BE2C (cell line): ENCODE measurements around the gene ZNF747.

Source experiments
- DNase-seq: peaks from one replicate; pipeline ENCODE4 v3.0.0-alpha.2; 2020
- H3K27me3 ChIP-seq: fragments of 250-450 bp; sonication (Bioruptor Pico); 2 replicates; pipeline ENCODE4 v1.5.1; 2020; ENCODE audit warnings: mild to moderate bottlenecking
- H3K36me3 ChIP-seq: fragments of 250-450 bp; sonication (Bioruptor Pico); 2 replicates; pipeline ENCODE4 v1.5.1; 2020; ENCODE audit warnings: mild to moderate bottlenecking
- H3K4me1 ChIP-seq: fragments of 250-450 bp; sonication (Bioruptor Pico); 2 replicates; pipeline ENCODE4 v1.5.1; 2020
- H3K4me3 ChIP-seq: 2 replicates; pipeline ENCODE4 v1.5.1; 2011; ENCODE audit warnings: low read depth, low read length
- H3K9me3 ChIP-seq: fragments of 250-450 bp; sonication (Bioruptor Pico); 2 replicates; pipeline ENCODE4 v1.5.1; 2020
- CTCF ChIP-seq: IDR thresholded peaks from 2 replicates; pipeline ENCODE4 v1.5.1; 2012; ENCODE audit warnings: mild to moderate bottlenecking, low read depth, low read length

The ZNF747 gene

GRCh38 chr16:30566531-30566930 lies 31.9 kb upstream of the ZNF747 start:
- Histone ChIP-seq H3K4me3 (no peak overlapping the region), H3K27me3 (no peaks in the 10 kb centered on the region), H3K4me1 (no peaks in the 10 kb centered on the region), H3K36me3 (no peaks in the 10 kb centered on the region), H3K9me3 (no peaks in the 10 kb centered on the region)
- TF ChIP-seq CTCF: no peak
- no peak for DNase-seq

GRCh38 chr16:30565984-30566383 lies 31.3 kb upstream of the ZNF747 start:
- no peak for DNase-seq
- no peak overlapping the region for H3K4me3 ChIP-seq
- no peaks in the 10 kb centered on the region for H3K27me3 ChIP-seq
- no peak for TF ChIP-seq CTCF
- no peaks in the 10 kb centered on the region for H3K9me3 ChIP-seq
- H3K36me3 ChIP-seq: no peaks in the 10 kb centered on the region
- H3K4me1 ChIP-seq: no peaks in the 10 kb centered on the region

- Histone ChIP-seq H3K36me3 (no peaks in the 10 kb centered on the region), H3K9me3 (no peaks in the 10 kb centered on the region), H3K27me3 (no peaks in the 10 kb centered on the region), H3K4me1 (no peaks in the 10 kb centered on the region), H3K4me3 (no peak overlapping the region)
- no peak for DNase-seq
- no peak for TF ChIP-seq CTCF
Measured at GRCh38 chr16:30565526-30565925, 30.9 kb upstream of the ZNF747 start.

- no peak for TF ChIP-seq CTCF
Measured at GRCh38 chr16:30562021-30562420, 27.4 kb upstream of the ZNF747 start.

GRCh38 chr16:30561089-30561816 lies 26.6 kb upstream of the ZNF747 start:
- Histone ChIP-seq H3K4me1 (no peaks in the 10 kb centered on the region), H3K4me3 (no peak overlapping the region), H3K36me3 (no peaks in the 10 kb centered on the region), H3K9me3 (no peaks in the 10 kb centered on the region), H3K27me3 (no peaks in the 10 kb centered on the region)
- DNase-seq: no peak
- no peak for TF ChIP-seq CTCF

More at GRCh38 chr16:30562021-30562420, 27.4 kb upstream of the ZNF747 start:
- Histone ChIP-seq H3K4me3 (no peak overlapping the region), H3K9me3 (no peaks in the 10 kb centered on the region), H3K36me3 (no peaks in the 10 kb centered on the region), H3K27me3 (no peaks in the 10 kb centered on the region), H3K4me1 (no peaks in the 10 kb centered on the region)
- DNase-seq: no peak

GRCh38 chr16:30559690-30560089 lies 25.0 kb upstream of the ZNF747 start:
- Histone ChIP-seq H3K36me3 (peaks cover 11% of the 10 kb centered on the region), H3K9me3 (no peaks in the 10 kb centered on the region), H3K4me3 (no peak overlapping the region), H3K27me3 (no peaks in the 10 kb centered on the region), H3K4me1 (no peaks in the 10 kb centered on the region)
- DNase-seq: no peak
- TF ChIP-seq CTCF: no peak
